Type B pancreatic cell (in vitro differentiated cells): ENCODE measurements around the gene KCNJ2. TPM values are rescaled to one million over a fixed set of nuclear protein-coding genes. Genes with fewer than 3 reads are reported as not detected.

ENCODE experiments used
- DNase-seq: peaks from one replicate; pipeline ENCODE4 v3.0.0; 2021; ENCODE audit warnings: mixed read lengths; ENCODE audit not compliant: unreplicated experiment; ENCODE audit errors: extremely low spot score
- H3K27ac Mint-ChIP-seq: 2 replicates; pipeline ENCODE4 v1.8.0; 2021; ENCODE audit warnings: mild to moderate bottlenecking, mixed read lengths
- H3K27me3 Mint-ChIP-seq: 2 replicates; pipeline ENCODE4 v1.8.0; 2021; ENCODE audit warnings: mixed read lengths
- H3K36me3 Mint-ChIP-seq: 2 replicates; pipeline ENCODE4 v1.8.0; 2021; ENCODE audit warnings: mixed read lengths
- H3K4me1 Mint-ChIP-seq: one replicate; pipeline ENCODE4 v1.8.0; 2021; ENCODE audit warnings: mixed read lengths; ENCODE audit not compliant: unreplicated experiment
- H3K4me3 Mint-ChIP-seq: 2 replicates; pipeline ENCODE4 v1.8.0; 2021; ENCODE audit warnings: mild to moderate bottlenecking, mixed read lengths
- H3K9me3 Mint-ChIP-seq: 2 replicates; pipeline ENCODE4 v1.8.0; 2021; ENCODE audit warnings: mixed read lengths
- total RNA-seq: library from RNA; stranded (reverse); gene quantifications from 2 replicates; pipeline ENCODE4 v1.2.1, GENCODE V29; 2021; ENCODE audit warnings: low replicate concordance
- TF ChIP-seq, protein P1 (sequence below): fragments of 200-600 bp; sonication (generic); conservative IDR thresholded peaks from 2 replicates; pipeline ENCODE4 v1.5.0; 2021; ENCODE audit warnings: antibody characterized with exemption, mild to moderate bottlenecking

The KCNJ2 gene
- total RNA-seq, 1 donor from 2014 or later: 7.5 TPM

DNA sequence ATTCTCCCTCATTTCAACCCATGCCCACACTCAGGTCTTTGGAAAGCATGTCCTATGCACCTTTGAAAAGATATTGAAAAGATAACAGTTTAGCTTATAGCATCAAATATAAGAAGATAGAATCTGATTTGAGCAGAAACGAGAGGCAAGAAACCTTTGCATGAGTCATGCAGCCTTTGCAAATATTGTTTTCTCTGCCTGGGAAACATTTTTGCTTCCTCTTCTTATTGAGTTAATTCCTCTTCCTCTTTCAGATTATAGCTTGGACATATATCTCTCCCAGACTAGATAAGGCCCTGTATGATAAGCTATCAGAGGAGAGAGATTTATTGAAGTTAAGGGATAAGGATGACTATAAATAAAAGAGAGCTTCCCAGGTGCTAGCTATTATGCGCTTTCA, 46.1 kb upstream of the KCNJ2 start:
- peak overlapping the region; percentile 2 for H3K27ac Mint-ChIP-seq

DNA sequence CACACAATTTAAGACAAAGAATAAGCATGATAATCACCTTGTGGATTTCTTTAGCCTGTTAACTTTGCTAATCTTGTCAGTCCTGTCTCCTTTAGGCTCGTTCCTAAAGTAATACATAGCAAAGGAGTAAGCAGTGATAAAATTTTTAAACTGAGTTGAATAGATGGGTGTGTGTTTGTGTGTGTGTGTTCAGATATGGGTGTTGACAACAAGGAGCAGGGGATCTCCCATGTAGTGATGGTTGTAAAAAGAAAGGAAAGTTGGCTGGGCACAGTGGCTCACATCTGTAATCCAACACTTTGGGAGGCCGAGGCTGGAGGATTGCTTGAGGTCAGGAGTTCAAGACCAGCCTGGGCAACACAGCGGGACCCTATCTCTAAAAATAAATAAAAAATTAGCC, 44.6 kb upstream of the KCNJ2 start:
- Mint-ChIP-seq H3K27ac (peak overlapping the region; percentile 50), H3K4me1 (peaks cover 21% of the 10 kb centered on the region), H3K27me3 (no peaks in the 10 kb centered on the region), H3K9me3 (peaks cover 13% of the 10 kb centered on the region), H3K4me3 (no peak overlapping the region), H3K36me3 (peaks cover 3% of the 10 kb centered on the region)
- DNase-seq: no peak
- TF ChIP-seq, protein P1, sequence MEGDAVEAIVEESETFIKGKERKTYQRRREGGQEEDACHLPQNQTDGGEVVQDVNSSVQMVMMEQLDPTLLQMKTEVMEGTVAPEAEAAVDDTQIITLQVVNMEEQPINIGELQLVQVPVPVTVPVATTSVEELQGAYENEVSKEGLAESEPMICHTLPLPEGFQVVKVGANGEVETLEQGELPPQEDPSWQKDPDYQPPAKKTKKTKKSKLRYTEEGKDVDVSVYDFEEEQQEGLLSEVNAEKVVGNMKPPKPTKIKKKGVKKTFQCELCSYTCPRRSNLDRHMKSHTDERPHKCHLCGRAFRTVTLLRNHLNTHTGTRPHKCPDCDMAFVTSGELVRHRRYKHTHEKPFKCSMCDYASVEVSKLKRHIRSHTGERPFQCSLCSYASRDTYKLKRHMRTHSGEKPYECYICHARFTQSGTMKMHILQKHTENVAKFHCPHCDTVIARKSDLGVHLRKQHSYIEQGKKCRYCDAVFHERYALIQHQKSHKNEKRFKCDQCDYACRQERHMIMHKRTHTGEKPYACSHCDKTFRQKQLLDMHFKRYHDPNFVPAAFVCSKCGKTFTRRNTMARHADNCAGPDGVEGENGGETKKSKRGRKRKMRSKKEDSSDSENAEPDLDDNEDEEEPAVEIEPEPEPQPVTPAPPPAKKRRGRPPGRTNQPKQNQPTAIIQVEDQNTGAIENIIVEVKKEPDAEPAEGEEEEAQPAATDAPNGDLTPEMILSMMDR: no peak

More for the DNA sequence above, 46.1 kb upstream of the KCNJ2 start:
- no peak overlapping the region for H3K4me3 Mint-ChIP-seq
- H3K27me3 Mint-ChIP-seq: no peaks in the 10 kb centered on the region
- H3K36me3 Mint-ChIP-seq: peaks cover 3% of the 10 kb centered on the region
- peaks cover 21% of the 10 kb centered on the region for H3K4me1 Mint-ChIP-seq
- no peak for DNase-seq
- peaks cover 9% of the 10 kb centered on the region for H3K9me3 Mint-ChIP-seq
- TF ChIP-seq, protein P1: no peak

DNA sequence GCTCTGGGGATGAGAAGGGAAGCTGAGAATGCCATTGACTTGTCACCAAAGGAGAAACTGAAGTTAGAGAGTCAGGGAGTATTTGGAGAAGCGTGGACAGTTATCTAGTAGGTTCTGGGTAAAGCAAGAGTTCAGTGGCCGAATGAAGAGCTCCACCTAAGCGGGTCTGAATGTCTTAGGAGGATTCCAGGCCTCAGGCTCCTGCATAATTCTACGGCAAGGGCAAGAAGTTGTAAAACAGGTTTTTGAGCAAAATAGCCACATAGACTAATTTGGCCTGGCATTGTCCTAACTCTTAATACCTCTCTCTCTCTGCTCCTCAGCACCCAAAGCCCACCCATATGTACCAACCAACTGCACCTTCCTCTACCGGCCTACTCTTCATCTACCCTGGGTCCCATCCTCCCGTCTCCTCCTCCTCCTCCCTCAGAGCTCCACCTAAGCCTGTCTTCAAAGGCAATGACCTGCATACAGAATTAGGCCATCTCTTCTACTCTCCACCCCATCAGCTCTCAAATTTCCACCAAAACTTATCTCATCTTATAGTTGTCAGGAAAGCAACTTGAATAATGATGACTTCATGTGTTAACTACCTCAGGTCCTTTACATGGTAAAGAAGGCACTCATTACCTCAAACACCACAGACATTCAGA, 42.0 kb upstream of the KCNJ2 start:
- H3K27me3 Mint-ChIP-seq: no peaks in the 10 kb centered on the region
- TF ChIP-seq, protein P1: no peak

DNA sequence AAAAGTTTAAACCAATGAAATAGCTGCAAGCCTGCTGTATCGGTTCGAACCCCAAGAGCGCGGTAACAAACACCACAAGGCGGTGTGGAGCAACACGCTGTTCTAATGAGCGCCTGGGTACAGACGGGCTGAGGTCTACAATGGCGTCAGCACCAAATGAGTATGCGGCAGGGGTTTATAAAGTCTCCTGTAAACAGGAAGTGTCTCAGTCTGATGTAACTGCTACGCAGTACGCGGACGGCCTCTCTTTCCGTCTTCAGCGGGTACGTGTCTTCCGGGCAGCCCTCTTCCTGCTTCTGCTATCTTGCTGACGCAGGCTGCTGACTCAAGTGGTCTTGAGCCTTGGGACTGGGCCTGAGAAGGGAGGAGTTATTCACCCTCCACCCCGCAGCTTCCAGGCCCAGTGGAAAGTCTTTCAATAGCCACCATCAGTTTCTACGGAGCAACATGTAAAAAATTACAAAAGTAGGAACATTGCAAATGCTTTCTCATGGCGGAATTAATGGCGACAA, 40.5 kb upstream of the KCNJ2 start:
- Mint-ChIP-seq H3K9me3 (peaks cover 13% of the 10 kb centered on the region), H3K36me3 (peaks cover 3% of the 10 kb centered on the region), H3K4me1 (peaks cover 24% of the 10 kb centered on the region), H3K27ac (no peak overlapping the region), H3K27me3 (no peaks in the 10 kb centered on the region), H3K4me3 (no peak overlapping the region)
- TF ChIP-seq, protein P1: no peak
- no peak for DNase-seq

More for the DNA sequence above, 42.0 kb upstream of the KCNJ2 start:
- peak overlapping the region; percentile 35 for H3K27ac Mint-ChIP-seq
- peaks cover 37% of the 10 kb centered on the region for H3K4me1 Mint-ChIP-seq
- peaks cover 13% of the 10 kb centered on the region for H3K9me3 Mint-ChIP-seq
- peaks cover 3% of the 10 kb centered on the region for H3K36me3 Mint-ChIP-seq
- DNase-seq: no peak
- peak overlapping the region; percentile 36 for H3K4me3 Mint-ChIP-seq

DNA sequence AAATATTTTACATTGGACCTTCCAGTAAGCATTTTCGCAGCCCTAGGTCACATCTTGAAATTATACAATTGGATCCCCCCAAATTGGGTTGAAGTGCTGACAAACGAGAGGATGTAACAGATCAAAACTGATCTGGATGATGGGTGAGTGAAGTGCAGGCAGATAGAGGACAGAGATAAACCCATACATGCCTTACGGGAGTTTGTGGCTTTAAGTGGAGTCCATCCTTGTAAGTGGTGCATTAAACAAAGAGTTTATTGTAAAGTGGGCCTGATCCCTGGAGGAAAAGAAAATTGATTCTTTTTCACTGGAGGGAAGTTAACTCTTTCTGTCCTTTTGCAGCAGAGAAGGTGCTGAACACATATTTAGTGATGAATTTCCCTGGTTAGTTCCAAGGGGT, 39.0 kb upstream of the KCNJ2 start:
- H3K9me3 Mint-ChIP-seq: peaks cover 13% of the 10 kb centered on the region
- peak overlapping the region; percentile 7 for H3K4me3 Mint-ChIP-seq
- TF ChIP-seq, protein P1: no peak
- H3K4me1 Mint-ChIP-seq: peaks cover 25% of the 10 kb centered on the region
- no peaks in the 10 kb centered on the region for H3K27me3 Mint-ChIP-seq
- no peak overlapping the region for H3K27ac Mint-ChIP-seq
- no peak for DNase-seq
- H3K36me3 Mint-ChIP-seq: peaks cover 3% of the 10 kb centered on the region
